IMR-90 (cell line): ENCODE measurements around the gene KLF7. TPM values are rescaled to one million over a fixed set of nuclear protein-coding genes. Genes with fewer than 3 reads are reported as not detected.
A peak's percentile ranks its signal among the peaks of the same experiment; 100 is the strongest.

Experiments
- ATAC-seq: fragments of 200-7000 bp; cut with Tn5 transposase; 2 replicates; pipeline ENCODE4 v1.9.1; 2020; ENCODE audit warnings: low read depth, mild to moderate bottlenecking, moderate library complexity
- BruUV-seq: library from RNA; stranded (reverse); fragments of 400-500 nt; replicated peaks from 2 replicates; lab custom pipeline; 2021; lab: Mats Ljungman, UMichigan
- CTCF ChIA-PET: fragments of 300-600 bp; formaldehyde crosslinking; extraction: SDS; loops from one replicate; lab custom pipeline; 2021; ENCODE audit warnings: antibody characterized with exemption; lab: Yijun Ruan, JAX
- POLR2A ChIA-PET: fragments of 300-600 bp; sonication (Branson Sonifier 250); formaldehyde crosslinking; loops from one replicate; lab custom pipeline; 2022; ENCODE audit warnings: antibody characterized with exemption; ENCODE audit not compliant: unreplicated experiment; lab: Charles Lee
- DNase-seq: peaks from one replicate; pipeline ENCODE4 v3.0.0; 2013
- H2AFZ ChIP-seq: replicated peaks from 2 replicates; pipeline ENCODE3; 2013; ENCODE audit warnings: low read length, mild to moderate bottlenecking; ENCODE audit not compliant: poor library complexity
- H2AK5ac ChIP-seq: 2 replicates; pipeline ENCODE4 v1.6.1; 2013; ENCODE audit warnings: low read depth, low read length, inconsistent platforms
- H2AK9ac ChIP-seq: replicated peaks from 2 replicates; pipeline ENCODE3; 2013; ENCODE audit warnings: mild to moderate bottlenecking, low read depth, low read length, moderate library complexity; ENCODE audit not compliant: poor library complexity
- H2BK120ac ChIP-seq: 2 replicates; pipeline ENCODE4 v1.6.1; 2013; ENCODE audit warnings: low read depth, low read length, inconsistent platforms
- H2BK15ac ChIP-seq: 3 replicates; pipeline ENCODE4 v1.6.1; 2013; ENCODE audit warnings: low read depth, low read length, inconsistent platforms
- H2BK20ac ChIP-seq: 2 replicates; pipeline ENCODE4 v1.6.1; 2013; ENCODE audit warnings: low read depth, mild to moderate bottlenecking, inconsistent platforms, low read length, moderate library complexity
- H2BK5ac ChIP-seq: 2 replicates; pipeline ENCODE4 v1.6.1; 2013; ENCODE audit warnings: mild to moderate bottlenecking, low read depth, low read length, inconsistent platforms; ENCODE audit not compliant: poor library complexity, severe bottlenecking
- H3K14ac ChIP-seq: replicated peaks from 2 replicates; pipeline ENCODE4 v1.6.1; 2013; ENCODE audit warnings: low read depth, low read length, inconsistent platforms
- H3K18ac ChIP-seq: 2 replicates; pipeline ENCODE4 v1.6.1; 2013; ENCODE audit warnings: low read depth, low read length, control low read depth
- H3K23ac ChIP-seq: 2 replicates; pipeline ENCODE4 v1.6.1; 2013; ENCODE audit warnings: low read depth, low read length, inconsistent platforms
- H3K27ac ChIP-seq: 2 replicates; pipeline ENCODE4 v1.5.1; 2013; ENCODE audit warnings: mild to moderate bottlenecking, control low read depth, low read length; ENCODE audit not compliant: insufficient read depth
- H3K27me3 ChIP-seq: 2 replicates; pipeline ENCODE4 v1.6.1; 2013; ENCODE audit warnings: low read length; ENCODE audit not compliant: control insufficient read depth, insufficient read depth
- H3K36me3 ChIP-seq: 2 replicates; pipeline ENCODE4 v1.6.1; 2013; ENCODE audit warnings: low read length, mixed read lengths; ENCODE audit not compliant: control insufficient read depth, insufficient read depth
- H3K4ac ChIP-seq: 2 replicates; pipeline ENCODE4 v1.6.1; 2013; ENCODE audit warnings: low read depth, low read length, inconsistent platforms
- H3K4me1 ChIP-seq: 2 replicates; pipeline ENCODE4 v1.6.1; 2013; ENCODE audit warnings: low read length, mixed read lengths; ENCODE audit not compliant: control insufficient read depth, insufficient read depth
- H3K4me2 ChIP-seq: 2 replicates; pipeline ENCODE4 v1.6.1; 2013; ENCODE audit warnings: low read depth, mild to moderate bottlenecking, control low read depth, low read length, moderate library complexity
- H3K4me3 ChIP-seq: 2 replicates; pipeline ENCODE4 v1.5.1; 2013; ENCODE audit warnings: low read depth, mild to moderate bottlenecking, control low read depth, low read length, moderate library complexity; ENCODE audit not compliant: insufficient read depth
- H3K56ac ChIP-seq: 2 replicates; pipeline ENCODE4 v1.6.1; 2013; ENCODE audit warnings: low read length, inconsistent platforms; ENCODE audit not compliant: insufficient read depth; ENCODE audit errors: extremely low read depth
- H3K79me1 ChIP-seq, 2 experiments: 2 replicates each; pipeline ENCODE4 v1.6.1; 2013; ENCODE audit warnings: low read length in 2 of 2, inconsistent platforms in 1 of 2, low read depth in 1 of 2
- H3K9ac ChIP-seq: 2 replicates; pipeline ENCODE4 v1.6.1; 2013; ENCODE audit warnings: low read depth, low read length, control low read depth
- H3K9me1 ChIP-seq: 2 replicates; pipeline ENCODE4 v1.6.1; 2013; ENCODE audit warnings: low read length, inconsistent platforms; ENCODE audit not compliant: insufficient read depth
- H3K9me3 ChIP-seq: 2 replicates; pipeline ENCODE4 v1.6.1; 2013; ENCODE audit warnings: low read length; ENCODE audit not compliant: control insufficient read depth, insufficient read depth
- H4K20me1 ChIP-seq: 2 replicates; pipeline ENCODE4 v1.6.1; 2013; ENCODE audit warnings: low read length, inconsistent platforms; ENCODE audit not compliant: insufficient read depth
- H4K5ac ChIP-seq: 2 replicates; pipeline ENCODE4 v1.6.1; 2013; ENCODE audit warnings: mild to moderate bottlenecking, low read depth, low read length, control low read depth
- H4K8ac ChIP-seq, 2 experiments: 2 replicates each; pipeline ENCODE4 v1.6.1; 2013; ENCODE audit warnings: low read depth in 2 of 2, low read length in 2 of 2, control low read depth in 1 of 2, inconsistent platforms in 1 of 2
- H4K91ac ChIP-seq: 2 replicates; pipeline ENCODE4 v1.6.1; 2013; ENCODE audit warnings: low read depth, low read length, inconsistent platforms; ENCODE audit not compliant: insufficient read depth
- BHLHE40 ChIP-seq: fragments of 150-350 bp; IDR thresholded peaks from 2 replicates; pipeline ENCODE4 v1.6.1; 2016; ENCODE audit warnings: mild to moderate bottlenecking, low read depth, low read length
- CEBPB ChIP-seq: IDR thresholded peaks from 2 replicates; pipeline ENCODE4 v1.6.1; 2012; ENCODE audit warnings: low read depth, low read length, improper control_type of control experiment
- CTCF ChIP-seq: conservative IDR thresholded peaks from 2 replicates; pipeline ENCODE4 v1.5.1; 2012; ENCODE audit warnings: mild to moderate bottlenecking, low read depth, low read length, improper control_type of control experiment
- ELK1 ChIP-seq: fragments of 150-350 bp; IDR thresholded peaks from 2 replicates; pipeline ENCODE4 v1.6.1; 2016; ENCODE audit warnings: low read depth, mild to moderate bottlenecking, low read length, moderate library complexity, borderline replicate concordance
- FOS ChIP-seq: fragments of 150-350 bp; IDR thresholded peaks from 2 replicates; pipeline ENCODE4 v1.6.1; 2016; ENCODE audit warnings: low read depth, low read length
- MAFK ChIP-seq: IDR thresholded peaks from 2 replicates; pipeline ENCODE4 v1.6.1; 2012; ENCODE audit warnings: low read depth, low read length, improper control_type of control experiment
- MAZ ChIP-seq: IDR thresholded peaks from 2 replicates; pipeline ENCODE4 v1.6.1; 2012; ENCODE audit warnings: low read depth, mild to moderate bottlenecking, low read length, improper control_type of control experiment, moderate library complexity, borderline replicate concordance
- NFE2L2 ChIP-seq: fragments of 150-350 bp; IDR thresholded peaks from 2 replicates; pipeline ENCODE4 v1.6.1; 2016; ENCODE audit warnings: low read depth, mild to moderate bottlenecking, low read length
- POLR2A ChIP-seq: IDR thresholded peaks from 2 replicates; pipeline ENCODE4 v1.6.1; 2012; ENCODE audit warnings: mild to moderate bottlenecking, low read depth, low read length
- RAD21 ChIP-seq: IDR thresholded peaks from 2 replicates; pipeline ENCODE4 v1.6.1; 2012; ENCODE audit warnings: low read length, improper control_type of control experiment
- RCOR1 ChIP-seq: IDR thresholded peaks from 2 replicates; pipeline ENCODE4 v1.6.1; 2012; ENCODE audit warnings: mild to moderate bottlenecking, low read length, improper control_type of control experiment; ENCODE audit not compliant: insufficient replicate concordance
- RFX5 ChIP-seq: IDR thresholded peaks from 2 replicates; pipeline ENCODE4 v1.8.0; 2012; ENCODE audit warnings: low read depth, mild to moderate bottlenecking, low read length, moderate library complexity
- USF2 ChIP-seq: fragments of 150-350 bp; IDR thresholded peaks from 2 replicates; pipeline ENCODE4 v1.6.1; 2017; ENCODE audit warnings: mild to moderate bottlenecking, antibody characterized with exemption, low read length, low read depth
- WGBS, 2 experiments: methylation state at CpG; one replicate each; pipeline versions ENCODE4 v1.1.5 to v1.1.7; 2013; ENCODE audit warnings: missing lambda C conversion rate in 2 of 2; ENCODE audit not compliant: insufficient read length in 1 of 2; ENCODE audit errors: extremely low coverage in 2 of 2; 5-methylcytosine and 5-hydroxymethylcytosine counted together
- dilution Hi-C: fragments of 300-500 bp; cut with HindIII; formaldehyde crosslinking; loops from one replicate; pipeline ENCODE4 v1.14.3; 2018; ENCODE audit warnings: low sequenced_read_pairs; ENCODE audit not compliant: unreplicated experiment
- in situ Hi-C: fragments of 300-500 bp; cut with MboI; formaldehyde crosslinking; loops from 3 replicates; pipeline ENCODE4 v1.14.3; 2019; ENCODE audit warnings: low sequenced_read_pairs, inconsistent platforms, mixed read lengths
- intact Hi-C: fragments of 100-400 bp; cut with micrococcal nuclease; formaldehyde crosslinking; loops from 2 replicates; pipeline ENCODE4 v1.10.0; 2022
- polyA plus RNA-seq, 3 experiments: library from polyadenylated mRNA; depleted of rRNA; stranded (reverse); fragments of >200 nt; gene quantifications; 2 replicates each; pipeline ENCODE4 v1.2.3, GENCODE V29; 2012; ENCODE audit warnings: low replicate concordance in 1 of 3
- total RNA-seq: library from RNA; depleted of rRNA; stranded (reverse); fragments of >200 nt; gene quantifications from 2 replicates; pipeline ENCODE4 v1.2.3, GENCODE V29; 2012

Gene KLF7
- total and polyA plus RNA-seq, 2 of the 4 experiments (the other 2 are of a cell fraction), result 23.1 to 28.5 TPM

- H2AK9ac ChIP-seq, result no peak overlapping the region
- TF ChIP-seq CTCF (no peak), BHLHE40 (no peak), USF2 (no peak), CEBPB (no peak), RAD21 (no peak), RCOR1 (no peak), RFX5 (no peak), MAFK (no peak), POLR2A (no peak), MAZ (no peak), ELK1 (no peak), FOS (no peak), NFE2L2 (no peak)
- CTCF ChIA-PET, result interaction anchor here (0.6 kb wide), 1 partner anchor 491 kb away, joined by 3 read pairs; no protein-coding TSS in a partner anchor
- no peak overlapping the region for H4K91ac ChIP-seq
- H3K14ac ChIP-seq, result 0 out of 2 replicates have a peak overlapping the region, but pooled peaks have one; percentile 19
- H3K36me3 ChIP-seq, result 0 out of 2 replicates have a peak, but pooled peaks cover 3% of the 10 kb centered on the region
- in situ Hi-C loops (no loop called here), dilution Hi-C loops (no loop called here), intact Hi-C loops (no loop called here)
- no peak overlapping the region for H3K9ac ChIP-seq
- no peak overlapping the region for H3K56ac ChIP-seq
- H3K9me3 ChIP-seq, result no peaks in the 10 kb centered on the region
- 90% methylated on average over 2 of the region's 6 CpGs; no CpG with 5 or more reads in 1 of the 2 experiments for WGBS, 2 experiments
- H2AK5ac ChIP-seq, result peak overlapping the region; percentile 64; the same call in 1 of the 2 replicates
- no peak overlapping the region for H3K4me3 ChIP-seq
- no peak overlapping the region for H2AFZ ChIP-seq
- H3K79me1 ChIP-seq, result peaks cover 20 to 90% of the 10 kb centered on the region in 2 experiments
- no TSS peak for BruUV-seq
- no peak overlapping the region for H4K5ac ChIP-seq
- no peaks in the 10 kb centered on the region for H3K27me3 ChIP-seq
- peak; percentile 28 for ATAC-seq
- peaks cover 47% of the 10 kb centered on the region for H3K9me1 ChIP-seq
- peak overlapping the region; percentile 46 for H3K27ac ChIP-seq
- no peak overlapping the region; the same call in 1 of the 2 replicates for H3K4me2 ChIP-seq
- H4K20me1 ChIP-seq, result peaks cover 96% of the 10 kb centered on the region
- no peak overlapping the region for H2BK5ac ChIP-seq
- peaks cover 42% of the 10 kb centered on the region for H3K4me1 ChIP-seq
- no peak overlapping the region for H2BK20ac ChIP-seq
- H4K8ac ChIP-seq, result no peak overlapping the region
- H2BK15ac ChIP-seq, result no peak overlapping the region
- H2BK120ac ChIP-seq, result 0 out of 2 replicates have a peak overlapping the region, but pooled peaks have one; percentile 4
- no peak overlapping the region for H3K4ac ChIP-seq
- H3K18ac ChIP-seq, result no peak overlapping the region
- POLR2A ChIA-PET, result no interaction called here
- no peak for DNase-seq
- no peak overlapping the region for H3K23ac ChIP-seq
Measured at GRCh38 chr2:207133458-207133819, 32.3 kb downstream of the KLF7 start.
